Mesenchymal stem cell (in vitro differentiated cells and primary cell): Measurements from ENCODE around the gene HMGXB3.
A peak's percentile ranks its signal among the peaks of the same experiment; 100 is the strongest.

ENCODE experiments used
- DNase-seq: peaks from one replicate; pipeline ENCODE4 v3.0.0-alpha.2; 2013
- H2AFZ ChIP-seq: one replicate; pipeline ENCODE4 v1.6.1; 2013; ENCODE audit warnings: low read depth, mild to moderate bottlenecking, control low read depth, inconsistent platforms, low read length, moderate library complexity
- H2AK5ac ChIP-seq: 2 replicates; pipeline ENCODE4 v1.6.1; 2013; ENCODE audit warnings: low read length, moderate library complexity, mild to moderate bottlenecking, inconsistent platforms; ENCODE audit not compliant: severe bottlenecking
- H2BK120ac ChIP-seq: one replicate; pipeline ENCODE4 v1.6.1; 2013; ENCODE audit warnings: low read depth, mild to moderate bottlenecking, inconsistent platforms, low read length, moderate library complexity
- H2BK12ac ChIP-seq, 2 experiments: one replicate each; pipeline ENCODE4 v1.6.1; 2013; ENCODE audit warnings: inconsistent platforms in 2 of 2, low read length in 2 of 2, mild to moderate bottlenecking in 2 of 2, moderate library complexity in 2 of 2, control low read depth in 1 of 2
- H2BK15ac ChIP-seq: one replicate; pipeline ENCODE4 v1.6.1; 2013; ENCODE audit warnings: mild to moderate bottlenecking, low read depth, inconsistent platforms; ENCODE audit not compliant: poor library complexity, severe bottlenecking
- H2BK5ac ChIP-seq: 2 replicates; pipeline ENCODE4 v1.6.1; 2013; ENCODE audit warnings: low read depth, mild to moderate bottlenecking, low read length, control low read depth, inconsistent platforms; ENCODE audit not compliant: poor library complexity, severe bottlenecking
- H3K14ac ChIP-seq, 2 experiments: one replicate each; pipeline ENCODE4 v1.6.1; 2013; ENCODE audit warnings: inconsistent platforms in 2 of 2, low read length in 2 of 2, control low read depth in 1 of 2, mild to moderate bottlenecking in 1 of 2, moderate library complexity in 1 of 2
- H3K18ac ChIP-seq, 2 experiments: one replicate each; pipeline ENCODE4 v1.6.1; 2013; ENCODE audit warnings: inconsistent platforms in 2 of 2, low read length in 2 of 2, control low read depth in 1 of 2, low read depth in 1 of 2, mild to moderate bottlenecking in 1 of 2
- H3K23ac ChIP-seq, 2 experiments: one replicate each; pipeline ENCODE4 v1.6.1; 2013; ENCODE audit warnings: inconsistent platforms in 2 of 2, low read length in 2 of 2, mild to moderate bottlenecking in 2 of 2, moderate library complexity in 2 of 2, control low read depth in 1 of 2
- H3K27ac ChIP-seq: 2 replicates; pipeline ENCODE4 v1.5.1; 2013; ENCODE audit warnings: mild to moderate bottlenecking, moderate library complexity, low read length, control low read depth, inconsistent platforms; ENCODE audit not compliant: poor library complexity, severe bottlenecking
- H3K27me3 ChIP-seq, 2 experiments: 2 replicates each; pipeline versions ENCODE4 v1.6.1 to v1.7.0; 2013; ENCODE audit warnings: low read length in 2 of 2, mild to moderate bottlenecking in 2 of 2, moderate library complexity in 2 of 2, control low read depth in 1 of 2, inconsistent platforms in 1 of 2; ENCODE audit not compliant: control insufficient read depth in 1 of 2, insufficient read depth in 1 of 2
- H3K36me3 ChIP-seq, 2 experiments: 2 replicates each; pipeline versions ENCODE4 v1.6.1 to v1.7.0; 2013; ENCODE audit warnings: low read length in 2 of 2, control low read depth in 1 of 2, inconsistent platforms in 1 of 2, low read depth in 1 of 2, mild to moderate bottlenecking in 1 of 2; ENCODE audit not compliant: insufficient read depth in 2 of 2, control insufficient read depth in 1 of 2
- H3K4ac ChIP-seq, 2 experiments: one replicate each; pipeline ENCODE4 v1.6.1; 2013; ENCODE audit warnings: inconsistent platforms in 2 of 2, low read length in 2 of 2, mild to moderate bottlenecking in 2 of 2, moderate library complexity in 2 of 2, control low read depth in 1 of 2, low read depth in 1 of 2
- H3K4me1 ChIP-seq: 2 replicates; pipeline ENCODE4 v1.6.1; 2013; ENCODE audit warnings: low read depth, low read length, control low read depth; ENCODE audit not compliant: control insufficient read depth, insufficient read depth
- H3K4me2 ChIP-seq: 2 replicates; pipeline ENCODE4 v1.6.1; 2013; ENCODE audit warnings: low read length, mild to moderate bottlenecking, inconsistent platforms; ENCODE audit not compliant: poor library complexity, severe bottlenecking
- H3K4me3 ChIP-seq, 2 experiments: 2 replicates each; pipeline versions ENCODE4 v1.5.1 to v1.7.0; 2013; ENCODE audit warnings: low read length in 2 of 2, mild to moderate bottlenecking in 2 of 2, control low read depth in 1 of 2, low read depth in 1 of 2; ENCODE audit not compliant: insufficient read depth in 1 of 2
- H3K79me1 ChIP-seq: replicated peaks from 2 replicates; pipeline ENCODE4 v1.6.1; 2013; ENCODE audit warnings: mild to moderate bottlenecking, control low read depth, low read length, inconsistent platforms; ENCODE audit not compliant: poor library complexity, severe bottlenecking
- H3K9ac ChIP-seq: 2 replicates; pipeline ENCODE4 v1.7.0; 2013; ENCODE audit warnings: mild to moderate bottlenecking, low read length, moderate library complexity
- H3K9me3 ChIP-seq: 2 replicates; pipeline ENCODE4 v1.7.0; 2013; ENCODE audit warnings: mild to moderate bottlenecking, low read length; ENCODE audit not compliant: control insufficient read depth
- H4K8ac ChIP-seq: one replicate; pipeline ENCODE4 v1.6.1; 2013; ENCODE audit warnings: inconsistent platforms, mild to moderate bottlenecking, low read length, moderate library complexity
- H4K91ac ChIP-seq: one replicate; pipeline ENCODE4 v1.6.1; 2013; ENCODE audit warnings: mild to moderate bottlenecking, low read length, inconsistent platforms
- WGBS: methylation state at CpG from one replicate; pipeline ENCODE4 v1.1.7; 2013; ENCODE audit warnings: mixed read lengths; 5-methylcytosine and 5-hydroxymethylcytosine counted together

HMGXB3 gene

GRCh38 chr5:150043657-150044328, 43.3 kb downstream of the HMGXB3 start:
- Histone ChIP-seq H2BK15ac (peak overlapping the region; percentile 65), H4K91ac (no peak overlapping the region), H3K4me1 (peaks cover 8% of the 10 kb centered on the region), H3K9ac (no peak overlapping the region), H2BK120ac (peak overlapping the region; percentile 21), H3K4ac (peak overlapping the region in 1 of 2 experiments; percentile 40), H3K79me1 (peaks cover 34% of the 10 kb centered on the region), H3K36me3 (peaks cover 43 to 95% of the 10 kb centered on the region in 2 experiments), H3K27ac (peak overlapping the region; percentile 84), H3K14ac (peak overlapping the region in 1 of 2 experiments; percentile 89), H2AK5ac (peak overlapping the region; percentile 86), H3K4me3 (no peak overlapping the region), H2AFZ (no peak overlapping the region), H2BK5ac (no peak overlapping the region), H3K4me2 (no peak overlapping the region), H3K9me3 (no peaks in the 10 kb centered on the region), H3K27me3 (no peaks in the 10 kb centered on the region), H3K23ac (no peak overlapping the region), H2BK12ac (peak overlapping the region; percentile 21 to 61), H3K18ac (peak overlapping the region in 1 of 2 experiments; percentile 69), H4K8ac (peak overlapping the region; percentile 10)
- no peak for DNase-seq
- 49% methylated on average over 4 of the region's 4 CpGs for WGBS

DNA sequence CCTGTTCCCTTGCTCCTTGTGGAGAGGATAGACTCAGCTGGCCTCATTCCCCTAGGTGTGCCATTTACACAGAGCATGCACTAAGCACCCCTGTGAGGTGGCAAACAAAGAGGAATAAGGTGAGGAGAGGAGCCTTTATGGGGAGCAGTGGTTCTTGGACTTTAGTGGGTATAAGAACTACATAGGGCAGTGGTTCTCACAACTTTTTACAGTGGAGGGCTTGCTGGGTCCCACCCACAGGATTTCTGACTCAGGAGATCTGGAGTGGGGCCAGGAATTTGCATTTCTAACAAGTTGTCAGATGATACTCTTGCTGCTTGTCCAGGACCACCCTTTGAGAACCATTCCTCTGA, 43.8 kb downstream of the HMGXB3 start:
- H2BK12ac ChIP-seq, result peak overlapping the region in 1 of 2 experiments; percentile 21
- H2BK15ac ChIP-seq, result no peak overlapping the region
- no peaks in the 10 kb centered on the region for H3K9me3 ChIP-seq
- H3K27me3 ChIP-seq, result no peaks in the 10 kb centered on the region
- H3K79me1 ChIP-seq, result peaks cover 35% of the 10 kb centered on the region
- H3K23ac ChIP-seq, result no peak overlapping the region
- peak overlapping the region in 1 of 2 experiments; percentile 29 for H3K4ac ChIP-seq
- peak overlapping the region in 1 of 2 experiments; percentile 69 for H3K18ac ChIP-seq
- peak overlapping the region; percentile 84 for H3K27ac ChIP-seq
- H4K8ac ChIP-seq, result peak overlapping the region; percentile 13
- H3K36me3 ChIP-seq, result peaks cover 48 to 97% of the 10 kb centered on the region in 2 experiments
- H2BK5ac ChIP-seq, result peak overlapping the region; percentile 15
- peak; percentile 71 for DNase-seq
- H3K9ac ChIP-seq, result no peak overlapping the region
- H2AK5ac ChIP-seq, result peak overlapping the region; percentile 86
- H3K4me3 ChIP-seq, result no peak overlapping the region
- peaks cover 8% of the 10 kb centered on the region for H3K4me1 ChIP-seq
- H3K4me2 ChIP-seq, result peak overlapping the region; percentile 19
- H3K14ac ChIP-seq, result no peak overlapping the region
- H4K91ac ChIP-seq, result no peak overlapping the region
- no peak overlapping the region for H2BK120ac ChIP-seq
- H2AFZ ChIP-seq, result no peak overlapping the region

DNA sequence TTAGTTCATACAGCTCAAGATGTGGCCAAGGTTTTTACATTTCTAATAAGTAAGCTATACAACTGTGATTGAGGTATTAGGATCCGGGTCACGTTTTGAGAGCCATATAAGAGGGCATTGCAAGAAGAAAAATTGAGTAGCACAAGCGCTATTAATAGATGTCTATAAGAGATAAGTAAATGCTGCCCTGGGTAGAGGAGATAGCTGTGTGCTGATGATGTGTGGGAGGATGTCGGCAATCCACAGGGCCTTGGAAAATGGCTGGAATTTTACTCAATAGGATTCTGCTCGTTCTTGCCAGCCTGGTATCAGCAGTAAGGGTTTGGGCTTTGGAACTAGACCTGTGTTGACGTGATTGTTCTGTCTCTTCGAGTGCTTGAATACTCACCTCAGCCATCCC, 44.2 kb downstream of the HMGXB3 start:
- no peak overlapping the region for H3K14ac ChIP-seq
- H4K91ac ChIP-seq, result no peak overlapping the region
- H2BK120ac ChIP-seq, result no peak overlapping the region
- H3K4ac ChIP-seq, result no peak overlapping the region
- peaks cover 52 to 98% of the 10 kb centered on the region in 2 experiments for H3K36me3 ChIP-seq
- H3K9ac ChIP-seq, result no peak overlapping the region
- no peak overlapping the region for H3K4me3 ChIP-seq
- H3K27me3 ChIP-seq, result no peaks in the 10 kb centered on the region
- H3K27ac ChIP-seq, result peak overlapping the region; percentile 48
- H3K9me3 ChIP-seq, result no peaks in the 10 kb centered on the region
- peak overlapping the region; percentile 33 for H2AK5ac ChIP-seq
- H3K18ac ChIP-seq, result peak overlapping the region in 1 of 2 experiments; percentile 42
- H2AFZ ChIP-seq, result no peak overlapping the region
- H4K8ac ChIP-seq, result no peak overlapping the region
- peaks cover 34% of the 10 kb centered on the region for H3K79me1 ChIP-seq
- 73% methylated on average over 7 of the region's 7 CpGs for WGBS
- H2BK5ac ChIP-seq, result no peak overlapping the region
- H3K4me1 ChIP-seq, result peaks cover 11% of the 10 kb centered on the region
- H2BK15ac ChIP-seq, result no peak overlapping the region
- no peak overlapping the region for H2BK12ac ChIP-seq
- no peak overlapping the region for H3K4me2 ChIP-seq
- DNase-seq, result peak; percentile 49
- H3K23ac ChIP-seq, result no peak overlapping the region

GRCh38 chr5:150045549-150045948, 45.0 kb downstream of the HMGXB3 start:
- no peaks in the 10 kb centered on the region for H3K9me3 ChIP-seq
- DNase-seq, result no peak
- no peak overlapping the region for H2BK5ac ChIP-seq
- no peak overlapping the region for H2BK120ac ChIP-seq
- no peak overlapping the region for H3K4ac ChIP-seq
- WGBS, result 94% methylated on average over 6 of the region's 6 CpGs
- H2AFZ ChIP-seq, result no peak overlapping the region
- no peak overlapping the region for H4K8ac ChIP-seq
- no peak overlapping the region for H4K91ac ChIP-seq
- no peaks in the 10 kb centered on the region for H3K27me3 ChIP-seq
- H3K36me3 ChIP-seq, result peaks cover 58 to 98% of the 10 kb centered on the region in 2 experiments
- H3K27ac ChIP-seq, result no peak overlapping the region
- no peak overlapping the region for H2AK5ac ChIP-seq
- no peak overlapping the region for H3K23ac ChIP-seq
- H3K4me2 ChIP-seq, result no peak overlapping the region
- H2BK12ac ChIP-seq, result no peak overlapping the region
- H3K4me3 ChIP-seq, result no peak overlapping the region
- H3K79me1 ChIP-seq, result peaks cover 28% of the 10 kb centered on the region
- H2BK15ac ChIP-seq, result no peak overlapping the region
- H3K9ac ChIP-seq, result no peak overlapping the region
- peaks cover 18% of the 10 kb centered on the region for H3K4me1 ChIP-seq
- H3K18ac ChIP-seq, result no peak overlapping the region
- no peak overlapping the region for H3K14ac ChIP-seq
